HUDEP-2 (cell line): ENCODE data around the gene HAO2.

Source experiments
- DNase-seq, 76 experiments: peaks; one replicate each; lab custom pipeline; 2025; ENCODE audit not compliant: unreplicated experiment in 76 of 76; lab: John Stamatoyannopoulos, UW

Gene HAO2

GRCh38 chr1:119428991-119429390 lies 60.4 kb downstream of the HAO2 start:
- no peak for DNase-seq

DNA sequence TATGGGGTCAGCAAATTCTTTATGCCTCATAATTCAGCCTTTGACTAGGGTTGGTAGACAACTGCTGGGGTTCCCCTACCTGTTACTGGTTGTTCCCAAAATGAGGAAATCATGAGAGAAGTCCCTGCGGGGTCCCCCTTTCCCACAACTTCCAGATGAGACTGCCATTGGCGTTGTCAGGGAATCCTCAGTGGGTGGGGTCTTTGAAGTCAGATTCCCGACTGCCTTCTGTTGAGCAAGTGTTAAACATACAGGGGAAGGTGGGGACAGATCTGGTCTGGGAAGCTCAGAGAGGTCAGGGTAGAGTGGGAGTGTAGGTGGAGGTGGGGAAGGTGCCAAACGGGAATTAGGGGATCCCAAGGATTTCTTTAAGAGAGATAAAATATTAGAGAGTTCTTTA lies 61.1 kb downstream of the HAO2 start:
- no peak for DNase-seq

- no peak for DNase-seq
Observed at GRCh38 chr1:119430486-119430885, 61.9 kb downstream of the HAO2 start.

DNA sequence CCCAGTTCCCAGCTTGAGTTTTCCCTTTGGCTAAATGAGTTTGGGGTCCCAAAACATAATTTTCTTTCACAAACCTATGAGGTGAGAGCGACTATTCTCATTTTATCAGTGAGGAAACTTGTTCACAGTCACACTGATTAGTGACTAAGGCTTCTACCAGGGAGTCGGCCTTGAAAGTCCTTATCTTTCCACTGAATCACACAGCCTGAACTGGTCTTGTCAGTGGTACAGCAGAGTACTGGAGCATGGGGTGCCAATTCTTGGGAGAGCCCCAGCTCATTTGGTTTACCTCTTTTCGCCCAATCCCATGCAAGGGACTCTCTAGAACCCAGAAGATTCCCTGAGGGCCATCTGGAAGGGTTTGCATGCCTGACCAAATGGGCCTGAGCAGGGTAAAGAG lies 63.3 kb downstream of the HAO2 start:
- peak in 1 of 76 experiments; percentile 20 for DNase-seq

DNA sequence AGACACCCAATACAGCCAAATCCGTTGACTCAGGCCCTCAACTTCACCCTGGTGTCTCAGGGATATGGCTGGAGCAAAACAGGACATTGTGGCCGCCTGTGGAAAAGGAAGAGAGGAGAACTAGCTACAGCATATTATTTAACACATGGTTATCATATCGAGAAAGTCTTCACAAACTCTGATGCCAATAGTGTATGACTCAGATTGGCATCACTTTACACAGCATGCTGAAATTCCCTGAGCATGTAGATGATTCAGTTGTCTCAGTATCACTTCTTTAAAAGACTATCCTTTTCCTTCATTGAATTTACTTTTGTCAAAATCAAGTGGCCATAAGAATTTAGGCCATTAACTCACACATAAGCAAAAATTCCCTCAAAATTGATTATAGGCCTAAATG lies 66.5 kb downstream of the HAO2 start:
- no peak for DNase-seq

DNA sequence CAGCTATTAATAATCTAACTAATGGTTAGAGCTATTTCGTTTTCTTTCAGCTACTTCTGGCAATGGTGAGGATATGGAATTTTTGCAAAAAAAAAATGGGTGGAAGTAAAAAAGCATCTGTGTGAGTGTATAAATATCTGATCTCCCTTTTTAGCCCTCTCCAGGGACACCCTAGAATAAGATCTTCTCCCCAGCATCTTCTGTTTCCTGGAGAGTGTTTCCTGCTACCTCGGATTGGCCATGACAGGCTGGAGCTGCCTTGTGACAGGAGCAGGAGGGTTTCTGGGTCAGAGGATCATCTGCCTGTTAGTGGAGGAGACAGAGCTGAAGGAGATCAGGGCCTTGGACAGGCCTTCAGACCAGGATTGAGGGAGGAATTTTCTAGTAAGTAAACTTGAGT lies 70.2 kb downstream of the HAO2 start:
- DNase-seq, result no peak

DNA sequence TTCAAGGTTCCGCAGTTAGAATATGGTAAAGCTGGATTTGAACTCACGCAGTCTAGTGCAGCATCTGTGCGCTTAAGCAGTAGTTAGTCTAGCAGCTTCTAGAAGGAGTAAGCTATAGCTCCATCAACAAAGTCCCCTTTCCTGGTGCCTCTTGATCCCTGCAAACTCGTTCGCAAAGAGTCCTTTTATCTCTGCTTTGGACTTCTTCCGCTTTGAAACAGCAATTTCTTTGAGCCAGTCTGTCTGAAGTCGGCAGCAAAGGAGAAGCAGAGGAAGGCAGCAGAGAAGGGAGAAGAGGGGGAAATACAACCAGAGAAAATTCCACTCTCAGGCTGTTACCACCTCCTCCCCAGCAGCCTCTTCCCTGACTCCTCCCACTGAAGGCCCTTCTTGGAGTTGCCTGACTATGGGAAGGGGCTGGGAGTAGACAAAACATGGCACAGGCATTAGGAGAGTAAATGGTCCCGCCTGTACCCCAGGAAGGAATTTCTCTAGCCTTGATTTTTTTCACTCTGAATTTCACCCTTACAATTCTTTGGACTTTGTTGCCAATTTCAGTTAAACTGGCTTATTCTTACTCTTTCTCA lies 72.2 kb downstream of the HAO2 start:
- DNase-seq, result no peak

DNA sequence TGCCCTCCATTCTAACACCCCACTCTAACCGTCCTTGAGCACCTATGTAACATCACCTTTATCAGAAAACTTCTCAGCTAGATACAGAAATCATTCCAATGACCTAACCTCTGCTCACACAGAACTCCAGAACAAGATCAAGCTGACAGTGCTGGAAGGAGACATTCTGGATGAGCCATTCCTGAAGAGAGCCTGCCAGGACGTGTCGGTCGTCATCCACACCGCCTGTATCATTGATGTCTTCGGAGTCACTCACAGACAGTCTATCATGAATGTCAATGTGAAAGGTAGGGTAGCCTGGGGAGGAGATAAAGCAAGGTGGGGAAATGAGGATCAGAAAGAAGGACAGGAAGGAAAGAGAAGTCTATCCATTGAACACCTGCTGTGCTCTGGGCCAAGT lies 74.2 kb downstream of the HAO2 start:
- DNase-seq, result no peak
